DMS79 treated with DMSO at 0.1 percent for 48 hours (cell line): ENCODE data around the gene SYNGR1.

ENCODE experiments used
- DNase-seq: peaks from one replicate; lab custom pipeline; 2025; lab: John Stamatoyannopoulos, UW

Gene SYNGR1, protein sequence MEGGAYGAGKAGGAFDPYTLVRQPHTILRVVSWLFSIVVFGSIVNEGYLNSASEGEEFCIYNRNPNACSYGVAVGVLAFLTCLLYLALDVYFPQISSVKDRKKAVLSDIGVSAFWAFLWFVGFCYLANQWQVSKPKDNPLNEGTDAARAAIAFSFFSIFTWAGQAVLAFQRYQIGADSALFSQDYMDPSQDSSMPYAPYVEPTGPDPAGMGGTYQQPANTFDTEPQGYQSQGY

DNA sequence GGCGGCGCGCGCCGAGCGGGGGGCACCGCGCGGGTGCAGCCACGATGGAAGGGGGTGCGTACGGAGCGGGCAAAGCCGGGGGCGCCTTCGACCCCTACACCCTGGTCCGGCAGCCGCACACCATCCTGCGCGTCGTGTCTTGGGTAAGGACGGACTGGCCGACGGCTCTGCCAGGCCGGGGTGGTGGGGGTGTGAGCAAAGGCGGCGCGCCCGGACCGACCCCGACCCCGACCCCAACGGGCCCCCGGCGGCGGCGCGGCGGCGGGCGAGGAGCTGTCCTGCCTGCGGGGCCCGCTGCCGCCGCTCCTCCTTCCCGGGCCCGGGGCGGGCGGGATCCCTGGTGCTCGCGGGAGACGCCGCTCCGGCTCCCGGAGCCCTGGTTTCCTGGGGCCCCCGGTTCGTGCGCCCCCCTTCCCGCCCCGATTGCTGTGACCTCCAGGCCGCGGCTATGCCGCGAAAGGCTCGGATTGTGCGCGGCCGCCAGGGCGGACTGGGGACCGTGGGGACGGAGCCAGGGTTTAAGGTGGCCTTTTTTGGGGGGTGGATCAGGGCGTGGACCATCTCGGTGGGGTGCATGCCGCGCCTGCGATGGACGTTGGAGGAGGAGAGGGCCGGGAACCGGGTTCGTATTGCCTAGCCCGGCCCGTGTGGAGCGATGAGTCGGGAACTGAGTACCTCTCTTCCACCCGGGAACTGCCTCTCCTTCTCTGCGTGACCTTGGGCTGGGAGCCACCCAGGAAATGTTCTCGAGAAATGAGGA is at the start of gene SYNGR1:
SYNGR1 (plus strand) TSS at position 25 of the 760 bp plus-strand sequence; CDS start at position 45, 20 bp downstream.
- no peak for DNase-seq

DNA sequence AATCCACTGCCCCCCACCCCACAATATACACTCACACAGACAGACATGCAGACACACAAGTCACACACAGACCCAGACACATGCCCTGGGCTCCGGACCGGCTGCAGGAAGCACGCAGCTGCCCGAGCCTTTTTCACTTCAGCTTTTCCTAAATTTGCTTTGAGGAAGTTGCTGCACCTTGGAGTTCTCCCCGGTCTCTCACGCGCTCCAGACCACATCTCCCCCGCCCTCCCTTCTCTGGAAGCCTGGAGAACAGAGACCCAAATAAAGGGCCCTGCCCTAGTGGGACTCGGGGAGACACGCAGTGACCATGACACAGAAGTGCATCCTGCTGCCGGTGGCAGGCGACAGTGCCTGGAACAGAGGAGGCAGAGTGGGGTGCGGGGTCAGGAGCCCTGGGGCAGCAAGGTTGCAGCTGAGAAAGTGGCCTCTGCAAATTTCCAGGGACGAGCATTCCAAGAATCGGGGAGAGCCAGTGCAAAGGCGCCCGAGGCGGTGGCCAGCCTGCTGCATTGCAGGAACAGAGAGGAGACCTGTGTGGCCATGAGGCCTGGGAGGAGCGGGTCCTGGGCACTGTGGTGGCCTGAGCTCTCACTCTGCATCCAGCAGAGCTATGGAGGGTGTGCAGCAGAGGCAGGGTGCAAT is 49.5 kb upstream of the SYNGR1 start:
- DNase-seq = no peak

DNA sequence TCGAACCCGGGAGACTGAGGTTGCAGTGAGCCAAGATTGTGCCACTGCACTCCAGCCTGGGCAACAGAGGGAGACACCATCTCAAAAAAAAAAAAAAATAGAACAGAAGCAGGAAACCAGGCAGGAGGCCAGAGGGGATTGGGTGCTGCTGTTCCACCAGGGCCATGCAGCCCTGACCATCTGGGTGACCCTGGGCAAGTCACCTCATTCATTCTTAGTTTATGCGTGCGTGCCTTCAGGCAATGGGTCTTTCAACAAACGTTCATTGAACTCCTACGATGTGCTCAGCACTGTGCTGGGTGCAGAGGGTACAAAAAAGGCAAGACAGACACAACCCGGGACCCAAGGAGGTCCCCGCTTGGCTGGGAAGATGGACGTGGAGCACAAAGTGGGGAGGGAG is 48.7 kb upstream of the SYNGR1 start:
- DNase-seq = no peak

DNA sequence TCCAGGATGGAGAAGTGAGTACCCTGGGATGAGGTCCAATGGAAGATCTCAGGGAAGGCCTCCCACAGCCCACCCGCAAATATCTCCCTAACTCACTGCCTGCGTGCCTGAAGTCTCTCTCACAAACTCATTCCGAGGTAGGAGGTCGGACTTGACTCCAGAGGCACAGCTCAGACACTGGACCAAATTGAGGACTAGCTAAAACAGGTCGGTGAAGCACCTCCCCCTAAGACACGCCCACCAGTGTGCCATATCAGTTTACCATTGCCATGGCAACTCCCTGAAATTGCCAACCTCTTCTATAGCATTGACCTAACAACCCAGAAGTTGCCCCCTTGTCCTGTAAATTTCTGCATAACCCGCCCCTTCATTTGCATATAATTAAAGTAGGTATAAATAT is 47.9 kb upstream of the SYNGR1 start:
- no peak for DNase-seq

DNA sequence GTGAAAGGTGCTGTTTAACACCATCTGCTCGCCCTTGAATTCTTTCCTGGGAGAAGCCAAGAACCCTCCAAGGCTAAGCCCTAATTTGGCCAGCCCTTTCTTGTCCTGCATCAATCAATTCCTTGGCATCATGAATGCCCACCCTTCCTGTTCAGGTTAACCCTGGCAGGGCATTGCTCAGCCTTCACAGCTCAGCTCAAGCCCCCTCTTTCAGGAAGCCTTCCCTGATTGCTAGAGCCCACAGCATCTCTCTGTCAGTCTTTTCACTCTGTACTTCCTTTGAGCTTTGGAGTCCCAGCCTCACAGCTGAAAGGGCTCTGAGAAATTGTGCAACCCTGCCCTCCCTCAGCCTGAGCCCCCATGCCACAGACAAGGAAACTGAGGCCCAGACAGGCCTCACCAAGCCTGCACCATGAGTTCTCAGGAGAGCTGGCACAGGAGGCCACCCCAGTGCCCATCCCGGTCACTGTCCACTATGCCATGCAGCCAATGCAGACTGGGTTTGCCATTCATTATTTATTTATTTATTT is 47.3 kb upstream of the SYNGR1 start:
- no peak for DNase-seq

DNA sequence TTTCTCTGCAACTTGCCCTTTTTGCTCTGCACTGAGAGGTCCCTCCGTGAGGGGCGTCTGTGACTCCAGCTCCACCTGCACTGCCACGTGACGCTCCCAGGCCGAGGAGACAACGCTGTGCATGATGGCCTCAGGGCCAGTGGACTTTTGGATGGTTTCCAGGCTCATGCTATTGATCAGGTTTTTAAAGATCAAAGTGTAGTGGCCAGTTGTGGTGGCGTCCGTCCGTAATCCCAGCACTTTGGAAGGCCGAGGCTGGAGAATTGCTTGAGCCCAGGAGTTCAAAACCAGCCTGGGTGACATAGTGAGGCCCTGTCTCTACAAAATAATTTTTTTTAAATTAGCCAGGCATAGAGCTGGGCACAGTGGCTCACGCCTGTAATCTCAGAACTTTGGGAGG is 46.4 kb upstream of the SYNGR1 start:
- DNase-seq = no peak

DNA sequence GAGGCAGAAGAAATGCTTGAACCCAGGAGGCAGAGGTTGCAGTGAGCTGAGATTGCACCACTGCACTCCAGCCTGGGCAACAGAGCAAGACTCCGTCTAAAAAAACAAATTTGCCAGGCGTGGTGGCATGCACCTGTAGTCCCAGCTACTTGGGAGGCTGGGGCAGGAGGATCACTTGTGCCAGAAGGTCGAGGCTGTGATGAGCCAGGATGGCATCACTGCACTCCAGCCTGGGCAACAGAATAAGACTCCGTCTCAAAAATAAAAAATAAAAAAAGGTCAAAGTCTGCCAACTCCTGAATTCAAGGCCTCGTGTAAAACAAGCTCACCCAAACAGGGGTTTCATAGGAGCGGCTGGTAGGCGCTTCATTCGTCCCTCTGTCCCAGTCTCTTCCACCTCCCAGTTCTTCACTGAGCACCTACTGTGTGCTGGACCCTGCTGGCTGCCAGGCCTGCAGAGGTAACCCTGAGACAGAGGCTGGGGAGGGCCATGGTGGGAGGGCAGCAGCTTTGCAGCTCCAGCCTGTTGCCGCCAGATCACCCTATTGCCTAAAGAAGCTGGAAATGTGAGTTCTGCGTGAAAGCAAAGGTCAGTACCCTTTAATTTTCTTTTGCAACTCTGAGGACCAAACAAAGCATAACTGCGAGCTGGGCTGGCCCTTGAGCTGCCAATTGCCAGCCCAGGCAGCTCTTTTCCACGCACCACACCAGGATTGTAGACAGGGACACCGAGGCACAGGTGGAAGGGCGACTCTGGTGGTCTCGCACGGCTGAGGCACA is 45.7 kb upstream of the SYNGR1 start:
- no peak for DNase-seq

DNA sequence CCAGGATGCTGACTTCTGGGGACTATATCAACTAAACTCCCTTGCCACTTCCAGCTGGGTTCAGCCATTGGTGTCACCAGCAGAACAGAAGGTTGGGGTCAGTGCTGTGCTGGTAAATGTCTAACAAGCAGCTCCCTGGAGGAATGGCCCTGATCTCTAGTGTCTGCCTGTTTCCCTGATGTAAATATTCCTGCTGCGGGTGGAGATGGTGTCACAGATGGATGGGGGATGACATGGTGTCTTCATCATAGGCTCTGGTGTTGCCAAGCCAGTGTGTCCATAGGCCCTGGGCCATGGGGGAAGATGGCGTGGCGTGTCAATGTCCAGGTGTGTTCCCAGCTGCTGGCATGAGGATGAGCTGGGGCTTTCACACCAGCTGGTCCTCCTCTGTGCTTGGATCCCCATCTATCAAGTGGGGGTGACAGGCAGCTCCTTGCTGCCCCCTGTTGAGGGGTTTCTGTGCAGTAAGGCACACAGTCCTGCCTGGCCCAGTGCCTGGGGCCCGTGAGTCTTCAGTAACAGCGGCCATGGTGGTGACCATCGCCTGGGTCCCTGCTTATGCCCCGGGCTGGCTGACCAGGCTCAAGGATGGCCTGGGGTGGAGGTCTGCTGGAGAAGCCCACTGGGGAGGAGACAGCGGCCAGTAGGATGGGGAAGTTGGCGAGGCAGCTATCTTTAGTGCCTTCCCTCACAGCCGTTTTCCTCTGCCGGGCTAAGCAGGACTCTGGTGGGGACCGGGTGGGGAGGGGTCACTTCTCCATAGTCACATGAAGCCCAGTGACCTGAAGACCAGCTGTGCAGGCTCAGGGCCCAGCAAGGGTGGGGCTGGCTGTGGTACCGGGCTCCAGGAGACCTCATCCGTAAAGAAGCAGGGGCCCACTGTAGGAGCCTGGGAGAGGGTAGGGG is 43.1 kb upstream of the SYNGR1 start:
- DNase-seq = no peak

DNA sequence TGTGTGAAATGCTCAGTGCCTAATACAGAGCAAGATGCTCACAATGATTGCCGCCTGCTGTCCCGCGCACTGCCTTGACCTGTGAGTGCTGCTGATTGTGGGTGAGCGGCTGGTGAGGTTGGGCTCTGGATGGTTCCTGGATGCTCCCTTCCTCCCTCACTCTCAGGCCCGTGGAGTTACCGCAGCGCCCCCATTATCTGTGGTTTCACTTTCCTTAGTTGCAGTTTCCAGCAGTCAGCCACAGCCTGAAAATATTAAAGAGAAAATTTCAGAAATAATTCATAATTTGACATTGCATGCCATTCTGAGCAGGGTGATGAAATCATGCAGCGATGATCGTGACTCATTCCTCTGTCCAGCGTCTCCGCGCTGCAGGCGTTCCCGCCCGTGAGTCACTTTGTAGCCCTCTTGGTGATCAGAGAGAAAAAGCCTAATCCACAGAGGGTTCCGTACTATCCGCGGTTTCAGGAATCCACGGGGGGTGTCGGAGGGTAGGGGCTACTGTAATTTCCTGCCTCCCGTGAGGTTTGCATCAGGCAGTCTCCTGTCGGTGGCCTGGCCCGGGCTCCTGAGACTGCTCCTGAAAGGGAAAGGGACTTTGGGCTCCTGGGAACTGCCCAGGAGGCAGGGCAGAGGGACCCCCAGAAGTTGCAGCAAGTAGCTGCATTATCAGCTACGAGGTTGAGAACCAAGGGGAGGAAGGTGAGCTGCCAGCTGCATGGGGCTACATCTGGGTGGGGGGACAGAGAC is 41.0 kb upstream of the SYNGR1 start:
- DNase-seq = no peak

DNA sequence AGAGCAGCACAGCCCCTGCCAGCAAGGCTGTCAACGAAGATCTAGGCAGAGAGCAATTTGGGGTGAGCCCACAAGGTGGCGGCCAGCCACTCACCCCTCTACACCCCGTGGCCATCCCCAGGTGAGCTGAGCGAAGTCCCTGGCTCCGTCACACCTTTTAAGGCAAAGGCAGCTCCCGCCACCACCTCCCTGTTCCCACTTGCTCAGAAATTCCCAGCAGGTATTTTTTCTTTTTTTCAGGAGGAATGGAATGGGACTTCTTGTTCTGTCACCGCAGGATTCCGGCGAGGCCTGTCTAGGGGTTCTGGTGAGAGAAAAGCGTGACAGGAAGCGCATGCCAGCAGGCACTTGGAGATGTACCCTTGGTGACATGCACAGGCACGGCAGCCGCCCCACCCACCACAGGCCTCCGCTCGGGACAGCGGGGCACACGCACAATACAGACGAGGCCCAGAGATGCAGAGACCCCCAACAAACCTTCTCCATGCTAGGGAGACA is 40.4 kb upstream of the SYNGR1 start:
- DNase-seq = no peak

DNA sequence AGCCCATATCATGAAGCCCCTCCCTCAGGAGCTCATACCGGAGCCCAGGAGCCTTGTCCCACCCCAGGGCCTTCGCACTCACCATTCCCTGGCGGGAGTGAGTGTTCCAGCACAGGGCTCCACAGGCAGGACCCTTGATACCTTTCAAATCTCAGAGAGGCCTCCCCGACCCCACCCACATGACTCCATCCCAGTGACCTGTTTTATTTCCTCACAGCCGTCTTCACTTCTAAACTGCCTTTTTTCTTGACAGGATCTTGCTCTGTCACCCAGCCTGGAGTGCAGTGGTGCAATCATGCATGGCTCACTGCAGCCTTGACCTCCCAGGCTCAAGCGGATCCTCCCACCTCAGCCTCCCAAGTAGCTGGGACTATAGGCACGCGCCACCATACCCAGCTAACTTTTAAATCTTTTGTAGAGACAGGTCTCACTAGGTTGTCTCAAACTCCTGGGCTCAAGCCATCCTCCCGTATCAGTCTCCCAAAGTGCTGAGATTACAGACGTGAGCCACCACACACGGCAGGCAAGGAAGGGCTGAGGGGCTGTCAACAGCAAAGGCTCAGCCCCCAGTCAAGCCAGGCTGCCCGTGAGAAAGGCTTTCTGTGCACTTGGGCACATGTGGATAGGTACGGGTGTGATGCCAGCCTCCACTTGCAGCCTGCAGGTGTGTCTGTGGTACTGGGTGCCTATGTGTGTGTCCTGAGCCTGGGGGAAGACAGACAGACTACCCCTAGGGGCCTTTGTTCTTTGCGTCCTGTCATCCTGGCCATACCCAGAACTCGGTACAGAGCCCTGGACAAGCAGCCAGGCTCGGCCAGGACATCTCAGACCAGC is 39.7 kb upstream of the SYNGR1 start:
- no peak for DNase-seq

DNA sequence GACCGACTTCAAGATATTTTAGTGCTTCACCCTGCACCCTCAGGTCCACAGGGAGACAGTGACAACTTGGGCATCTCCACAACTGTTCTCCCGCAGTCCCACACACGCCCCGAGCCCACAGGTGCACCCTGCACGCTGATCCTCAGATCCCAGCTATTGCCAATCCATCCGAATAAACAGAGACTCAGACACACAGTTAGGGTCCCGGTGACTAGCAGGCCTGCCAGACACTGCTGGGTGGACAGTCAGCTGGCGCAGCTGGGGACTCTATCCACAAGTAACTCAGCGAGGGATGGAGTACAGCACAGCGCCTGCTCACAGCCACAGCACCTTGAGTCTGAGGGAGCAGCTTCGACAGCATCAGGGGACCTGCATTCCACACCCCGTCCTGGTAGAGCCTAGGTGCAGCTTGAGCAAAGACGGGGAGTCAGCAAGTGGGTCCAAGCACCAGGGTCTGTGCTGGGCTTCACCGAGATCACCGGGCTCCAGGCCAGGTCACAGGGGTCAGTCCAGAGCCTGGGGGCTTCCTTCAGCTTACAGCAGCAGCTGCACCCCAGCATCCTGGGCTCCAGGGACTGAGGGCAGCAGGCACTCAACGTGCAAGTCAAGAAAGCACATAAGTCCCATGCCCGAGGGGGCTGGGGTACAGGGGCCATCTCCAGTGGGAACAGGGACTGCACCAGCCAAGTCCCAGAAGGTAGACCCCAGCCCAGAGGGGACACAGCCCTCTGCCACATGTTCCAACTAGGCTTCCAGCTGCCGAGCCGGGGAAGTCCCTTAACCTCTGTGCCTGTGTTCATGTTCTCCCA is 38.0 kb upstream of the SYNGR1 start:
- DNase-seq = no peak

DNA sequence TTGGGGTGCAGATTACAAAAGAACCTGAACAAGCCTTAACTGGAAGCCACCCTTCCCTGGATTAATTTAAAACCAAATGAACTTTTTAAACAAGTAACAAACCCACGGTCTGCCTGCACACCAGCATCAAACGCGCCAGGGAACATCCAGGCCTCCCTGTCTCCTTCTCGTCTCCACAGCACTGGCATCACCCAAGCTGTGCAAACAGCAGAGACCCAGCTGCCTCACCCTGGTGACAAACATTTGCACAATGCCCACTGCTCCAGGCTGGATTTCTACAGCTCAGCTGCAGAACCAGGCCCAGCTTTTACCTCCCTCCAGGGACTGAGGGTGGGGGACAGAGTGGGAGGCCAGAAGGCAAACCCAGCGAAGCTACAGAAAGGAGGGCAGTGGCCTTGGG is 37.4 kb upstream of the SYNGR1 start:
- DNase-seq = no peak

DNA sequence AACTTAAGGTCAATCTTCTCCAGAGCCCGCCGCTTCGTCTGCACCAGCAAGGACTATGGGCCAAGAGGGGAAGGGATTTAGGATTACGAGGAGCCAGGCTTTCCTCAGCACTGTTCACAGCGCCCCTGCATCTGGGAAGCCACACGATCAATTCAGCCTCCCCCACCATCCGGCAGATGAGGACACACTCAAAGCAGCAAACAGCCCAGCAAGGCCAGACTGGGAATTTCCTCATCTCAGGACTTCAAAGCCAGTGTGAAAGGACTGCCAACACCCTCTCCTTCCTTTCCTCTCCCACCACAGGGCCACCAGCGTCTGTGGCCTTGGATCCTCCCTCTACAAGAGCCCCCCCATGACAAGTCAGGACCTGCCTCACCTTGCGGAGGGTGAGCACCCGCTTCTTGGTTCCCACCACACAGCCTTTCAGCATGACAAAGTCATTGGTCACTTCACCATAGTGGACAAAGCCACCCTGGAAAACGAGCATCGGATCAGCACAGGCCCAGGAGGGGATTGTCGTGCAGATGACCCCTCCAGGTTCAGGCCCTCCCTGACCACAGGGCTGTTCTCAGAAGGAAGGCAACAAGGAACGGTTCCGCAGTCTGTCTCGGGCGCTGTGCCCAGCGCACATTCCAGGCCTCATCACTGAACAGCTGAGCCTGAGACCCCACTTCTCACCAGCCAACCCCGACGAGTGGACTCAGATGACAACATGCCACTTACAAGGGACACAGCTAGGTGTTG is 36.4 kb upstream of the SYNGR1 start:
- no peak for DNase-seq

DNA sequence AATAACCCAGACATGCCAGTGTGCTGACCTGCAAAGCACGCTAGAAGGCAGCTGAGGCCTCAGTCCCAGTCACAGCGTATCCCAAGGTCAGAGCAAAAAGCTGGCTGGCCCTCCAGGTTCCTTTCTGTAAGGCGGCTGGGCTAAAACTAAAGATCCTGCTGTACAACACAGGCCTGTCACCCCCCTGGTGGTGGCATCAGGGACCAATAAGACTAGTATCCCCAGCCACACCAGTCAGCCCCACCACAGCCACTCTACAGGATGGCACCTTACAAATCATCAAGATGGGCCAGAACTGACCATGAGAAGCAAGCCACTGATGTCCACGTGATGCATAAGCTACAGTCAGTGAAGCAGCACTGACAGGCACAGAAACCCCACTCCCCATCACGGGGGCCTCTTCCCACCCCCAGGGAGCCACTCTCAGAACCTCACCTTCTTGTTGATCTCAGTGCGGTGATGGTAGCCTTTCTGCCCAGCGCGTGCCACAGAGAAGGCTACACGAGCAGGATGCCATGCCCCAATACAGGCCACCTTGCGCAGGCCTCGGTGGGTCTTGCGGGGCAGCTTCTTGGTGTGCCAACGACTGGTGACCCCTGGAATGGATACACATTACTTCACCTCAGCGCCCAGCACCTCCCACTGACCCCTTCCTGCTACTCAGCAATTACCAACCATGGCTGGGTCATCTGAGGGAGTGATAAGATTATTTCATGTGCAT is 35.4 kb upstream of the SYNGR1 start:
- no peak for DNase-seq

DNA sequence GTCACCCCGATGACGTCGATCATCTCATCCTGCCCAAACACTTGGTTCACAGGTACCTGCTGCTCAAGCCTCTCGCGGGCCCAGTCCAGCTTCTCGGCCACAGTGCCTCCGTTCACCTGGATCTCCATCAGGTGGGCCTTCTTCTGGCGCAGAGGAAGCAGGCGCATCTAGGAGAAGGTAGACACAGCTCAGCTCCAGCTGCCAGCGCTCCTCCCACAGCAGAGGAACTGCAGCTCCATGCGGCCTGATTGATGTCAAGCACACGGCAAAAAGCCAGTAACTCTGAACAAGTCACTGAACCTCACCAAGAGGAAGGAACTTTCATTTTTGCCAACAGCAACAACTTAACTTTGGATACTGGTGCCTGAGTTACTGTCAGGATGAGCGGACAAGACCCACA is 34.4 kb upstream of the SYNGR1 start:
- DNase-seq = no peak

DNA sequence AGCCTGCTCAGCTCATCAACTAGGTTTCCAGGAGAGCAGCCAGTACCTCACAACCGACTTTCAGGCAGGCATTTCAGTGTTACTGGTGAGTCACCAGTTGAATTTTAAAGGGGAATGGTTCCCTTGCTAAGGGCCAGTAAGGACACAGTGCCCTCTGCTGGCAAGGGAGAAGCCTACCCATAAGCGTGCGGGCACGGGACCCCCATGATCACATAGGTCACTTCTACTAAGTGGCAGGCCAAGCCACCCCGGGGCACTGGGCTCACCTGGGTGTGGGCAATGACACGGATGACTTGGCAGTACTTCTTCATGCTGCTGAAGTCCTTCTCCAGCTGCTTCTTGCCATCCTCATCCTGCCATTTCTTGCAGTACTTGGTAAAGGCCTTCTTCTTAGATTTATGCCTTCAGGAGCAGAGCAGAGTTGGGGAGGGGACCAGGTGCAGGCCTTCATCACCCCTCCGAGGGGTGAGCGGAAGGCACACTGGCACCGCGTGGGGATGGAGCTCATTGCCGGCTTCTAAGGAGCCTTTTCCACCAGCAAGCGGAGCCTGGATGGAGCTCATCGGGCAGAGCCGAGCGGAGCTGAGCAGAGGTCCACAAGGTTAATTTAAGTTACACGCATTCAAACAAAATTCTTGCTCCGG is 33.2 kb upstream of the SYNGR1 start:
- DNase-seq = peak; percentile 6
